HepG2 (cell line): ENCODE data around the gene SDK2. TPM values are rescaled to one million over a fixed set of nuclear protein-coding genes. Genes with fewer than 3 reads are reported as not detected.
A peak's percentile ranks its signal among the peaks of the same experiment; 100 is the strongest.

ENCODE experiments used
- ATAC-seq: fragments of 200-7000 bp; cut with Tn5 transposase; 3 replicates; pipeline ENCODE4 v1.9.1; 2020; ENCODE audit warnings: mild to moderate bottlenecking, moderate library complexity
- BruUV-seq: library from RNA; stranded (reverse); fragments of 400-500 nt; replicated peaks from 2 replicates; lab custom pipeline; 2021; lab: Mats Ljungman, UMichigan
- CTCF ChIA-PET: fragments of 300-600 bp; formaldehyde crosslinking; extraction: SDS; loops from one replicate; lab custom pipeline; 2021; ENCODE audit warnings: low total read pairs, inconsistent platforms, low intra/inter-chr PET ratio; lab: Yijun Ruan, JAX
- POLR2A ChIA-PET: fragments of 350-600 bp; sonication (Branson Sonifier 250); formaldehyde crosslinking; loops from one replicate; lab custom pipeline; 2020; ENCODE audit warnings: antibody characterized with exemption, inconsistent platforms; lab: Yijun Ruan, JAX
- DNase-seq: peaks from one replicate; pipeline ENCODE4 v3.0.0-alpha.2; 2015; ENCODE audit warnings: low spot score
- FAIRE-seq: peaks from 3 replicates; lab custom pipeline; 2011; peaks lifted over from hg19 to GRCh38; lab: Jason Lieb, UNC
- H2AFZ ChIP-seq: one replicate; pipeline ENCODE4 v1.6.1; 2011; ENCODE audit warnings: low read length, inconsistent platforms
- H3K27ac ChIP-seq: fragments of 300-600 bp; 3 replicates; pipeline ENCODE4 v1.8.0; 2011; ENCODE audit warnings: mixed run types, mild to moderate bottlenecking, mixed read lengths, low read length, inconsistent platforms; ENCODE audit not compliant: insufficient read depth; ENCODE audit errors: extremely low read length
- H3K27me3 ChIP-seq, 2 experiments: fragments of 200-600 bp in 1 of 2; 2 replicates in 1 of 2; 3 replicates in 1 of 2; pipeline versions ENCODE4 v1.6.0 to v1.8.0; 2011; ENCODE audit warnings: low read length in 2 of 2, mild to moderate bottlenecking in 2 of 2, moderate library complexity in 2 of 2, inconsistent platforms in 1 of 2; ENCODE audit not compliant: insufficient read depth in 2 of 2, control insufficient read depth in 1 of 2
- H3K36me3 ChIP-seq, 2 experiments: fragments of 200-600 bp in 1 of 2; replicated peaks in 1 of 2; 2 replicates in 1 of 2; 3 replicates in 1 of 2; pipeline versions ENCODE4 v1.5.1 to v1.8.0; 2011; ENCODE audit warnings: low read length in 2 of 2, inconsistent platforms in 1 of 2; ENCODE audit not compliant: insufficient read depth in 2 of 2, control insufficient read depth in 1 of 2
- H3K4me1 ChIP-seq: 2 replicates; pipeline ENCODE4 v1.5.1; 2012; ENCODE audit warnings: low read length, inconsistent platforms; ENCODE audit not compliant: insufficient read depth
- H3K4me2 ChIP-seq: 2 replicates; pipeline ENCODE4 v1.6.0; 2011; ENCODE audit warnings: low read depth, low read length, inconsistent platforms
- H3K4me3 ChIP-seq, 3 experiments: fragments of 200-600 bp in 1 of 3; sonication (generic), shearing (Covaris generic) in 1 of 3; replicated peaks in 1 of 3; 2 replicates each; pipeline ENCODE4 v1.5.1; 2011 to 2016; ENCODE audit warnings: low read length in 3 of 3, inconsistent platforms in 2 of 3, low read depth in 2 of 3, mild to moderate bottlenecking in 2 of 3, control low read depth in 1 of 3, mixed read lengths in 1 of 3; ENCODE audit not compliant: insufficient read depth in 1 of 3
- H3K79me2 ChIP-seq: one replicate; pipeline ENCODE4 v1.6.1; 2011; ENCODE audit warnings: low read length, inconsistent platforms; ENCODE audit not compliant: insufficient read depth
- H3K9ac ChIP-seq: 2 replicates; pipeline ENCODE4 v1.6.0; 2011; ENCODE audit warnings: mild to moderate bottlenecking, low read depth, low read length, inconsistent platforms; ENCODE audit not compliant: insufficient read depth
- H3K9me3 ChIP-seq: 2 replicates; pipeline ENCODE4 v1.5.1; 2012; ENCODE audit warnings: mild to moderate bottlenecking, low read length
- H4K20me1 ChIP-seq: 2 replicates; pipeline ENCODE4 v1.6.0; 2011; ENCODE audit warnings: inconsistent platforms, mild to moderate bottlenecking, low read length, moderate library complexity; ENCODE audit not compliant: insufficient read depth
- ATF2 ChIP-seq: sonication (generic); formaldehyde crosslinking; IDR thresholded peaks from 2 replicates; pipeline ENCODE4 v1.4.0; 2020; ENCODE audit warnings: missing genetic modification reagents
- EED ChIP-seq: sonication (generic); formaldehyde crosslinking; IDR thresholded peaks from 2 replicates; pipeline ENCODE4 v1.5.0; 2020; ENCODE audit warnings: mild to moderate bottlenecking, missing genetic modification reagents
- MIER2 ChIP-seq: IDR thresholded peaks from 2 replicates; pipeline ENCODE4 v1.6.1; 2016; ENCODE audit warnings: missing biosample characterization, missing genetic modification reagents
- REPIN1 ChIP-seq: sonication (generic); formaldehyde crosslinking; IDR thresholded peaks from 2 replicates; pipeline ENCODE4 v1.8.0; 2022; ENCODE audit warnings: missing genetic modification reagents, low read depth, mild to moderate bottlenecking, borderline replicate concordance
- SALL2 ChIP-seq: sonication (generic); formaldehyde crosslinking; IDR thresholded peaks from 2 replicates; pipeline ENCODE4 v1.8.1; 2023; ENCODE audit warnings: mild to moderate bottlenecking, missing genetic modification reagents, inconsistent platforms
- TBX3 ChIP-seq: fragments of 450-650 bp; IDR thresholded peaks from 2 replicates; pipeline ENCODE4 v1.6.1; 2017; ENCODE audit warnings: antibody characterized with exemption, mild to moderate bottlenecking, inconsistent platforms, borderline replicate concordance
- ZGPAT ChIP-seq: IDR thresholded peaks from 2 replicates; pipeline ENCODE4 v1.6.1; 2016; ENCODE audit warnings: mild to moderate bottlenecking
- ZNF343 ChIP-seq: sonication (generic); formaldehyde crosslinking; IDR thresholded peaks from 2 replicates; pipeline ENCODE4 v1.4.0; 2020; ENCODE audit warnings: mild to moderate bottlenecking, missing genetic modification reagents
- ZNF382 ChIP-seq: sonication (generic); formaldehyde crosslinking; IDR thresholded peaks from 2 replicates; pipeline ENCODE4 v1.5.0; 2020; ENCODE audit warnings: missing genetic modification reagents, mild to moderate bottlenecking, borderline replicate concordance
- ZNF7 ChIP-seq: IDR thresholded peaks from 2 replicates; pipeline ENCODE4 v1.6.1; 2016; ENCODE audit warnings: missing biosample characterization, missing genetic modification reagents
- WGBS: methylation state at CpG from one replicate; pipeline ENCODE4 v1.1.6; 2017; ENCODE audit warnings: low lambda C conversion rate; 5-methylcytosine and 5-hydroxymethylcytosine counted together
- in situ Hi-C: cut with HindIII; loops from 2 replicates; pipeline ENCODE4 v1.10.0; 2017; ENCODE audit warnings: low pct_unique_long_range_greater_than_20kb; ENCODE audit not compliant: extremely low pct_ligation_motif_present
- intact Hi-C: fragments of 100-400 bp; cut with micrococcal nuclease; formaldehyde crosslinking; loops from one replicate; pipeline ENCODE4 v1.10.0; 2022; ENCODE audit not compliant: unreplicated experiment
- polyA plus RNA-seq, 8 experiments: library from polyadenylated mRNA; depleted of rRNA in 3 of 8; stranded (reverse) in 7 of 8; unstranded in 1 of 8; fragments of >200 nt; fragmentation: Illumina TruSeq in 4 of 8; extraction: Trizol in 4 of 8; gene quantifications; 2 replicates each; pipeline versions ENCODE4 v1.2.1 to v1.2.3, GENCODE V29; 2011 to 2016; ENCODE audit warnings: low read depth in 4 of 8, missing spikeins in 1 of 8, mixed read lengths in 1 of 8; ENCODE audit not compliant: insufficient read depth in 1 of 8
- total RNA-seq, 5 experiments: library from RNA; depleted of rRNA; stranded (reverse); fragments of >200 nt; fragmentation: Illumina TruSeq; extraction: Trizol; gene quantifications; 2 replicates each; pipeline ENCODE4 v1.2.3, GENCODE V29; 2016; ENCODE audit warnings: low read depth in 1 of 5
- TF ChIP-seq, protein P1 (sequence below), 2 experiments: IDR thresholded peaks; 2 replicates each; pipeline ENCODE4 v1.6.1; 2011 to 2012; ENCODE audit warnings: low read length in 2 of 2, borderline replicate concordance in 1 of 2, low read depth in 1 of 2, mild to moderate bottlenecking in 1 of 2, moderate library complexity in 1 of 2
- TF ChIP-seq, protein P2 (sequence below): sonication (generic); formaldehyde crosslinking; IDR thresholded peaks from 2 replicates; pipeline ENCODE4 v1.4.0; 2020; ENCODE audit warnings: missing genetic modification reagents, borderline replicate concordance

SDK2 gene
- total and polyA plus RNA-seq, 2 of the 13 experiments (the other 11 are each of a cell fraction or from before 2014, with no cell fraction given) = not detected

- no peak for TF ChIP-seq ZNF382 (CRISPR knock-in tag)
Observed at GRCh38 chr17:73489333-73489732, 154.9 kb downstream of the SDK2 start (continued).

- no peak overlapping the region for H3K4me3 ChIP-seq
- FAIRE-seq = no peak
- H3K9me3 ChIP-seq = peaks cover 13% of the 10 kb centered on the region
- H3K4me1 ChIP-seq = no peaks in the 10 kb centered on the region
- no peak overlapping the region for H3K4me2 ChIP-seq
- H2AFZ ChIP-seq = no peak overlapping the region
- H3K79me2 ChIP-seq = no peaks in the 10 kb centered on the region
- no peak for ATAC-seq
- intact Hi-C loops (no loop called here), in situ Hi-C loops (no loop called here)
- H3K27me3 ChIP-seq = peaks cover 19 to 64% of the 10 kb centered on the region in 2 experiments; a peak in 4 of 5 replicates
- DNase-seq = no peak
- no TSS peak for BruUV-seq
- H4K20me1 ChIP-seq = no peaks in the 10 kb centered on the region
- H3K36me3 ChIP-seq = no peaks in the 10 kb centered on the region
- WGBS = 25% methylated on average over 6 of the region's 6 CpGs
- CTCF ChIA-PET = no interaction called here
- no peak overlapping the region for H3K27ac ChIP-seq
- POLR2A ChIA-PET = no interaction called here
- no peak overlapping the region for H3K9ac ChIP-seq
- TF ChIP-seq ZNF343 (CRISPR knock-in tag) (no peak), EED (CRISPR knock-in tag) (no peak), ATF2 (CRISPR knock-in tag) (no peak), TBX3 (no peak), REPIN1 (CRISPR knock-in tag) (no peak), MIER2 (CRISPR knock-in tag) (peak; percentile 83), ZGPAT (CRISPR knock-in tag) (no peak), SALL2 (CRISPR knock-in tag) (no peak), ZNF7 (CRISPR knock-in tag) (no peak)
- TF ChIP-seq, protein P1, sequence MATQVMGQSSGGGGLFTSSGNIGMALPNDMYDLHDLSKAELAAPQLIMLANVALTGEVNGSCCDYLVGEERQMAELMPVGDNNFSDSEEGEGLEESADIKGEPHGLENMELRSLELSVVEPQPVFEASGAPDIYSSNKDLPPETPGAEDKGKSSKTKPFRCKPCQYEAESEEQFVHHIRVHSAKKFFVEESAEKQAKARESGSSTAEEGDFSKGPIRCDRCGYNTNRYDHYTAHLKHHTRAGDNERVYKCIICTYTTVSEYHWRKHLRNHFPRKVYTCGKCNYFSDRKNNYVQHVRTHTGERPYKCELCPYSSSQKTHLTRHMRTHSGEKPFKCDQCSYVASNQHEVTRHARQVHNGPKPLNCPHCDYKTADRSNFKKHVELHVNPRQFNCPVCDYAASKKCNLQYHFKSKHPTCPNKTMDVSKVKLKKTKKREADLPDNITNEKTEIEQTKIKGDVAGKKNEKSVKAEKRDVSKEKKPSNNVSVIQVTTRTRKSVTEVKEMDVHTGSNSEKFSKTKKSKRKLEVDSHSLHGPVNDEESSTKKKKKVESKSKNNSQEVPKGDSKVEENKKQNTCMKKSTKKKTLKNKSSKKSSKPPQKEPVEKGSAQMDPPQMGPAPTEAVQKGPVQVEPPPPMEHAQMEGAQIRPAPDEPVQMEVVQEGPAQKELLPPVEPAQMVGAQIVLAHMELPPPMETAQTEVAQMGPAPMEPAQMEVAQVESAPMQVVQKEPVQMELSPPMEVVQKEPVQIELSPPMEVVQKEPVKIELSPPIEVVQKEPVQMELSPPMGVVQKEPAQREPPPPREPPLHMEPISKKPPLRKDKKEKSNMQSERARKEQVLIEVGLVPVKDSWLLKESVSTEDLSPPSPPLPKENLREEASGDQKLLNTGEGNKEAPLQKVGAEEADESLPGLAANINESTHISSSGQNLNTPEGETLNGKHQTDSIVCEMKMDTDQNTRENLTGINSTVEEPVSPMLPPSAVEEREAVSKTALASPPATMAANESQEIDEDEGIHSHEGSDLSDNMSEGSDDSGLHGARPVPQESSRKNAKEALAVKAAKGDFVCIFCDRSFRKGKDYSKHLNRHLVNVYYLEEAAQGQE (IDR thresholded peaks at IDR 0.05; ENCODE audit: borderline replicate concordance in 1 of 2, low read depth in 1 of 2, low read length in 2 of 2) = peak; percentile 41 to 86
- TF ChIP-seq, protein P2, sequence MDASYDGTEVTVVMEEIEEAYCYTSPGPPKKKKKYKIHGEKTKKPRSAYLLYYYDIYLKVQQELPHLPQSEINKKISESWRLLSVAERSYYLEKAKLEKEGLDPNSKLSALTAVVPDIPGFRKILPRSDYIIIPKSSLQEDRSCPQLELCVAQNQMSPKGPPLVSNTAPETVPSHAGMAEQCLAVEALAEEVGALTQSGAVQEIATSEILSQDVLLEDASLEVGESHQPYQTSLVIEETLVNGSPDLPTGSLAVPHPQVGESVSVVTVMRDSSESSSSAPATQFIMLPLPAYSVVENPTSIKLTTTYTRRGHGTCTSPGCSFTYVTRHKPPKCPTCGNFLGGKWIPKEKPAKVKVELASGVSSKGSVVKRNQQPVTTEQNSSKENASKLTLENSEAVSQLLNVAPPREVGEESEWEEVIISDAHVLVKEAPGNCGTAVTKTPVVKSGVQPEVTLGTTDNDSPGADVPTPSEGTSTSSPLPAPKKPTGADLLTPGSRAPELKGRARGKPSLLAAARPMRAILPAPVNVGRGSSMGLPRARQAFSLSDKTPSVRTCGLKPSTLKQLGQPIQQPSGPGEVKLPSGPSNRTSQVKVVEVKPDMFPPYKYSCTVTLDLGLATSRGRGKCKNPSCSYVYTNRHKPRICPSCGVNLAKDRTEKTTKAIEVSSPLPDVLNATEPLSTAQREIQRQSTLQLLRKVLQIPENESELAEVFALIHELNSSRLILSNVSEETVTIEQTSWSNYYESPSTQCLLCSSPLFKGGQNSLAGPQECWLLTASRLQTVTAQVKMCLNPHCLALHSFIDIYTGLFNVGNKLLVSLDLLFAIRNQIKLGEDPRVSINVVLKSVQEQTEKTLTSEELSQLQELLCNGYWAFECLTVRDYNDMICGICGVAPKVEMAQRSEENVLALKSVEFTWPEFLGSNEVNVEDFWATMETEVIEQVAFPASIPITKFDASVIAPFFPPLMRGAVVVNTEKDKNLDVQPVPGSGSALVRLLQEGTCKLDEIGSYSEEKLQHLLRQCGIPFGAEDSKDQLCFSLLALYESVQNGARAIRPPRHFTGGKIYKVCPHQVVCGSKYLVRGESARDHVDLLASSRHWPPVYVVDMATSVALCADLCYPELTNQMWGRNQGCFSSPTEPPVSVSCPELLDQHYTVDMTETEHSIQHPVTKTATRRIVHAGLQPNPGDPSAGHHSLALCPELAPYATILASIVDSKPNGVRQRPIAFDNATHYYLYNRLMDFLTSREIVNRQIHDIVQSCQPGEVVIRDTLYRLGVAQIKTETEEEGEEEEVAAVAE = no peak
Observed at GRCh38 chr17:73485130-73485529, 159.1 kb downstream of the SDK2 start.
